DND-41 (cell line): ENCODE results near the gene EIF2S2.
"Not testable (repeated sequence)": the region's sequence is repeated elsewhere in the genome, so short reads cannot be mapped to it uniquely, and the experiment has no call there.

Experiments used
- CTCF ChIP-seq: IDR thresholded peaks from 2 replicates; pipeline ENCODE4 v1.5.1; 2012; ENCODE audit warnings: borderline replicate concordance, low read length, moderate library complexity, mild to moderate bottlenecking; ENCODE audit not compliant: poor library complexity, severe bottlenecking; ENCODE audit errors: extremely low read depth
- EZH2 ChIP-seq: IDR thresholded peaks from 3 replicates; pipeline ENCODE4 v1.6.1; 2012; ENCODE audit warnings: borderline replicate concordance, low read depth, mild to moderate bottlenecking, moderate library complexity, low read length, inconsistent platforms; ENCODE audit not compliant: severe bottlenecking

GRCh38 chr20:34132943-34133342 lies 20.9 kb upstream of the EIF2S2 start:
- not testable (repeated sequence) for TF ChIP-seq EZH2, CTCF
